Tongue (tissue), 1 donor: Measurements from ENCODE around the gene ACAN. TPM values are rescaled to one million over a fixed set of nuclear protein-coding genes. Genes with fewer than 3 reads are reported as not detected.

Experiments used
- total RNA-seq: library from RNA; depleted of rRNA; stranded (reverse); fragments of >200 nt; gene quantifications from one replicate; pipeline ENCODE4 v1.2.3, GENCODE V29; 2014

ACAN gene
- total RNA-seq, 1 donor from 2014 or later = 12.6 TPM

Other genes with a start within 250 kb of the ACAN start
- 8.1 TPM for gene AEN, start 182.1 kb upstream of the ACAN start, total RNA-seq
- 5.1 TPM for gene ISG20, start 164.4 kb upstream of the ACAN start, total RNA-seq
- gene HAPLN3, start 92.1 kb downstream of the ACAN start, total RNA-seq = 6.1 TPM
- 53.5 TPM for gene MFGE8, start 109.9 kb downstream of the ACAN start, total RNA-seq